ENCODE data around the gene APEH.

DNA sequence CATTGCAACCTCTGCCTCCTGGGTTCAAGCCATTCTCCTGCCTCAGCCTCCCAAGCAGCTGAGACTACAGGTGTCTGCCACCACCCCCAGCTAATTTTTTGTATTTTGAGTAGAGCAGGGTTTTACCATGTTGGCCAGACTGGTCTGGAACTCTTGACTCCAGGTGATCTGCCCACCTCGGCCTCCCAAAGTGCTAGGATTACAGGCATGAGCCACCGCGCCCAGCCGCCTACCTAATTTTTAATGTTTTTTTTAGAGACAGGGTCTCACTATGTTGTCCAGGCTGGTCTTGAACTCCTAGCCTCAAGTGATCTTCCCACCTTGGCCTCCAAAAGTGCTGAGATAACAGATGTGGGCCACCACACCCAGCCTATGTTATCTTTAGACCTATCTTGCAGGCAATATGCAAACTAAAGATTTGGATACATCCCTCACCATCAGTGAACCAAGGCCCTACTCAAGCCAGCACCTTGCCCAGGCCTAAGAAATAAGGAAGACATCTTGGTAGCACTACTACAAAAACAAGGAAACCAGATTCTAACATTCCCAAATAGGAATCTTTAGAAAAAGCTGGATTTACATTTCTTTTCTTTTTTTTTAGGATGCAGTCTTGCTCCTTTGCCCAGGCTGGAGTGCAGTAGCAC is 55.9 kb downstream of the APEH start:
- no peak for TF ChIP-seq EZH2 (IDR thresholded peaks at IDR 0.05; ENCODE audit: low read length, unreplicated experiment)
- TF ChIP-seq, protein P1, sequence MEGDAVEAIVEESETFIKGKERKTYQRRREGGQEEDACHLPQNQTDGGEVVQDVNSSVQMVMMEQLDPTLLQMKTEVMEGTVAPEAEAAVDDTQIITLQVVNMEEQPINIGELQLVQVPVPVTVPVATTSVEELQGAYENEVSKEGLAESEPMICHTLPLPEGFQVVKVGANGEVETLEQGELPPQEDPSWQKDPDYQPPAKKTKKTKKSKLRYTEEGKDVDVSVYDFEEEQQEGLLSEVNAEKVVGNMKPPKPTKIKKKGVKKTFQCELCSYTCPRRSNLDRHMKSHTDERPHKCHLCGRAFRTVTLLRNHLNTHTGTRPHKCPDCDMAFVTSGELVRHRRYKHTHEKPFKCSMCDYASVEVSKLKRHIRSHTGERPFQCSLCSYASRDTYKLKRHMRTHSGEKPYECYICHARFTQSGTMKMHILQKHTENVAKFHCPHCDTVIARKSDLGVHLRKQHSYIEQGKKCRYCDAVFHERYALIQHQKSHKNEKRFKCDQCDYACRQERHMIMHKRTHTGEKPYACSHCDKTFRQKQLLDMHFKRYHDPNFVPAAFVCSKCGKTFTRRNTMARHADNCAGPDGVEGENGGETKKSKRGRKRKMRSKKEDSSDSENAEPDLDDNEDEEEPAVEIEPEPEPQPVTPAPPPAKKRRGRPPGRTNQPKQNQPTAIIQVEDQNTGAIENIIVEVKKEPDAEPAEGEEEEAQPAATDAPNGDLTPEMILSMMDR (conservative IDR thresholded peaks at IDR 0.05; ENCODE audit: low read depth, low read length): no peak
- TF ChIP-seq EZH2phosphoT487 (IDR thresholded peaks at IDR 0.05; ENCODE audit: borderline replicate concordance, low read length): no peak
